AG04450 (cell line): ENCODE data around the gene PKNOX2. TPM values are rescaled to one million over a fixed set of nuclear protein-coding genes. Genes with fewer than 3 reads are reported as not detected.
A peak's percentile ranks its signal among the peaks of the same experiment; 100 is the strongest.

Experiments
- CTCF ChIA-PET: fragments of 300-600, 350-600 bp; formaldehyde crosslinking; extraction: SDS; loops from one replicate; lab custom pipeline; 2022; ENCODE audit warnings: antibody characterized with exemption, inconsistent platforms; lab: Charles Lee
- POLR2A ChIA-PET: fragments of 350-600 bp; formaldehyde crosslinking; extraction: SDS; loops from one replicate; lab custom pipeline; 2021; ENCODE audit warnings: antibody characterized with exemption, inconsistent platforms; lab: Yijun Ruan, JAX
- DNase-seq: peaks from one replicate; pipeline ENCODE4 v3.0.0-alpha.2; 2011; ENCODE audit warnings: low read depth, low spot score
- H3K27ac ChIP-seq: one replicate; pipeline ENCODE4 v1.5.1; 2012; ENCODE audit warnings: low read depth, low read length, control low read depth
- H3K27me3 ChIP-seq: one replicate; pipeline ENCODE4 v1.6.0; 2012; ENCODE audit warnings: low read length; ENCODE audit not compliant: control insufficient read depth, insufficient read depth
- H3K4me3 ChIP-seq: 2 replicates; pipeline ENCODE4 v1.5.1; 2011; ENCODE audit warnings: mild to moderate bottlenecking, low read depth, low read length, control low read depth
- H3K9me3 ChIP-seq: 2 replicates; pipeline ENCODE4 v1.5.1; 2012; ENCODE audit warnings: low read length; ENCODE audit not compliant: control insufficient read depth, insufficient read depth
- polyA plus RNA-seq: library from polyadenylated mRNA; depleted of rRNA; stranded (reverse); fragments of >200 nt; gene quantifications from 2 replicates; pipeline ENCODE4 v1.2.3, GENCODE V29; 2011
- TF ChIP-seq, protein P1 (sequence below): IDR thresholded peaks from 2 replicates; pipeline ENCODE4 v1.5.1; 2011; ENCODE audit warnings: low read depth, low read length, control low read depth, inconsistent platforms

PKNOX2 gene
- polyA plus RNA-seq, 1 experiment: 3.0 TPM

DNA sequence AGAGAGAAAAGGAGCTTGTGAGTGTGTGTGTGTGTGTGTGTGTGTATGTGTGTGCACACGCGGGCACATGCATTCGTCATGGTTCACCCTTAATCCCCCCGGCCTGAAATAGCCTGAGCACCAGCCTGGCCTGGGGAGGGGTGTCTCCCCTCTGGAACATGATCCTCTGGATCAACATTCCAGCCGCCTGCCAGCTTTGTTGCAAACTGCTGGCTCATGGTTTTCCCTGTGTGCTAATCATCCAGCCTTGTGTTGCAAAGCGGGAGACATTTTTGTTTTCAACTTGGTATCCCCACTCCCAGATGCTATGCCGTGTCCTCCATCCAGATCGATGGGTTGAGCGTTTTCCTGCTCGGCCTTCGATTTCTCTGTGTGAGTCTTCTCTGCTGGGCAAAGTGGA lies 237.2 kb downstream of the PKNOX2 start:
- DNase-seq: no peak
- TF ChIP-seq, protein P1, sequence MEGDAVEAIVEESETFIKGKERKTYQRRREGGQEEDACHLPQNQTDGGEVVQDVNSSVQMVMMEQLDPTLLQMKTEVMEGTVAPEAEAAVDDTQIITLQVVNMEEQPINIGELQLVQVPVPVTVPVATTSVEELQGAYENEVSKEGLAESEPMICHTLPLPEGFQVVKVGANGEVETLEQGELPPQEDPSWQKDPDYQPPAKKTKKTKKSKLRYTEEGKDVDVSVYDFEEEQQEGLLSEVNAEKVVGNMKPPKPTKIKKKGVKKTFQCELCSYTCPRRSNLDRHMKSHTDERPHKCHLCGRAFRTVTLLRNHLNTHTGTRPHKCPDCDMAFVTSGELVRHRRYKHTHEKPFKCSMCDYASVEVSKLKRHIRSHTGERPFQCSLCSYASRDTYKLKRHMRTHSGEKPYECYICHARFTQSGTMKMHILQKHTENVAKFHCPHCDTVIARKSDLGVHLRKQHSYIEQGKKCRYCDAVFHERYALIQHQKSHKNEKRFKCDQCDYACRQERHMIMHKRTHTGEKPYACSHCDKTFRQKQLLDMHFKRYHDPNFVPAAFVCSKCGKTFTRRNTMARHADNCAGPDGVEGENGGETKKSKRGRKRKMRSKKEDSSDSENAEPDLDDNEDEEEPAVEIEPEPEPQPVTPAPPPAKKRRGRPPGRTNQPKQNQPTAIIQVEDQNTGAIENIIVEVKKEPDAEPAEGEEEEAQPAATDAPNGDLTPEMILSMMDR: no peak
- Histone ChIP-seq H3K27me3 (peaks cover 11% of the 10 kb centered on the region), H3K9me3 (no peaks in the 10 kb centered on the region), H3K4me3 (no peak overlapping the region), H3K27ac (no peak overlapping the region)
- ChIA-PET POLR2A (no interaction called here), CTCF (interaction anchor here (1.1 to 6.8 kb wide), 7 partner anchors 20 to 441 kb away, joined by 4 to 89 read pairs (median 5); no protein-coding TSS in a partner anchor)

GRCh38 chr11:125402435-125402834 lies 237.9 kb downstream of the PKNOX2 start:
- ChIA-PET CTCF (interaction anchor here (1.1 to 6.8 kb wide), 8 partner anchors 20 to 442 kb away, joined by 4 to 89 read pairs (median 4); no protein-coding TSS in a partner anchor), POLR2A (no interaction called here)
- Histone ChIP-seq H3K27me3 (peaks cover 14% of the 10 kb centered on the region), H3K9me3 (no peaks in the 10 kb centered on the region), H3K4me3 (no peak overlapping the region), H3K27ac (peak overlapping the region; percentile 3)
- DNase-seq: no peak
- TF ChIP-seq, protein P1: no peak

DNA sequence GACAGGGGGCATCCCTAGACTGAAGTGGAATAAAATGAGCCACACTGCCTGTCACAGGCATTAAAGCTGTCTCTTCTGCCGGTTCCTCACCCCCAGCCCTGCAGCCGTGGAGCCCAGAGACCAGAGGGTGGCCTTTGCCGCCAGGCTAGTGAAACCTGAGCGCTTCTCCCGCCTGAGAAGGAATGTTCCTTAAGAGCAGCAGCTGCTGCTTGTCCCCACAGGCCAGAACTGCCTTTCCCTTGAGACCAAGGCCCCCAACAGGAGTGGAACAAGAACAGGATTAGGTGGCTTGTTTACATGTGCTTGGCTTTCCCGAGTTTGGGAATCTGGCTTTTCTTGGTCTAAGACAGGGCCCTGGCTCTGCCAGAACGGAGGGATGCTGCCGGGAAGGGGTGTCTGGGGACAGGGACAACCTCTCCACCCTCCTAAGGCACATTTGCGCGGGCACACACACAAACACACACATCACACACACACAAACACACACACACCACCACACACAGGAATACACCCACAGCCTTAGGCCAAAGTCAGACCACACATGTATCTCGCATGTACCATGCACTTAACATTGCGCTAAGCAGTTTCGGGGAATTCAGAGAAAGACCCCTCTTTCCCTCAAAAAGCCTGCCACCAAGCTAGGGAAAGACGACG lies 239.7 kb downstream of the PKNOX2 start:
- ChIA-PET CTCF (interaction anchor here (0.7 to 6.8 kb wide), 40 partner anchors 8 to 470 kb away, joined by 3 to 89 read pairs (median 5); no protein-coding TSS in a partner anchor), POLR2A (no interaction called here)
- Histone ChIP-seq H3K27ac (no peak overlapping the region), H3K27me3 (peaks cover 20% of the 10 kb centered on the region), H3K4me3 (no peak overlapping the region), H3K9me3 (no peaks in the 10 kb centered on the region)
- DNase-seq: no peak
- TF ChIP-seq, protein P1: no peak

DNA sequence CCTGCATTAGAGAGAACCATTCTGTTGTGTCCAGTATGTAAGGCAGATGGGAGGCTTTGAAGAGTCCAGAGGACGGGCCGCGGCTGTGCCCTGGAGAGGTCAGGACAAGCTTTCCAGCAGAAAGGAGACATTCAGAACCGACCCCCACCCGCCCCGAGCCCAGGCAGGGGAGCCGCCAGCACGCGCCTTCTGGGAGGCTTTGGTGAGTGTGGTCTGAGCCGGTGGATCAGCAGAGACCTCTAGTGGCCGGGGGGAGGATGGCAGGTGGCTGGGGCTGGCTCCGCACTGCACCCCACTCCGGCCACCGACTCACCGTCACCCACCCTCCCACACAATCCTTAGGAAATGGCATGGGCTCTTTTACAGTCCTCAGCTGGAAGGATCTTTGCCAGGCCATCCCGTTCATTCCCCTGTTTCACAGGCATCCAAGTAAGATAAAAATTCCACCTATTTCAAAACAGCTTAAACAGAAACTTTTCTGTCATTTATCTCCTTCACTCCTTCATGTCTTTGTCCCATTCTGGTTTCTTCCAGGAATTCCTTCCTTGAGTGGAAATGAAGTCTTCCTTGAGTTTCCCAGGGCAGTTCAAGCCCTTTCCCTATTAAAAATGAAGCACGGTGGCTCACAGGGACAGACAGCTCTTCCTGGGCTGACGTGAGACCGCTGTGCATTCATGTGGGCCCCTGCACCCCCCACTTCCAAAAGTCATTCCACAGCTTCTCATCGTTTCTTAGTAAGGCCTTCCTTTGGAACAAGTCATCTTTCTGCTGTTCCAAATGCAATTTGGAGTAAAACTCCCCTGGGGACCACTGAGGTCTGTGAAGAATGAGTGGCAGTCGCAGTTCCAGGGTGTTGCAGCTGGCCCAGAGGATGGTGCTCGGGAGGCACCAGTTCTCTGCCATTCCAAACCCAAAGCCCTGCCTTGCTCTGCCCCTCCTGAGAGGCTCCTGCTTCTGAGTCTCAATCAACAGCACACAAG lies 240.6 kb downstream of the PKNOX2 start:
- no peaks in the 10 kb centered on the region for H3K9me3 ChIP-seq
- H3K27ac ChIP-seq: no peak overlapping the region
- POLR2A ChIA-PET: no interaction called here
- H3K27me3 ChIP-seq: peaks cover 23% of the 10 kb centered on the region
- H3K4me3 ChIP-seq: no peak overlapping the region
- CTCF ChIA-PET: interaction anchor here (0.6 to 6.8 kb wide), 51 partner anchors 8 to 485 kb away, joined by 3 to 89 read pairs (median 4); partner anchors contain the start of gene TMEM218
- TF ChIP-seq, protein P1: peak; percentile 95
- DNase-seq: no peak
